GM23338 (cell line): ENCODE measurements around the gene DTD1.

Experiments
- EZH2 ChIP-seq: fragments of 200-600 bp; sonication (generic); IDR thresholded peaks from one replicate; pipeline ENCODE4 v1.8.0; 2017; ENCODE audit warnings: antibody characterized with exemption, mild to moderate bottlenecking, low read depth; ENCODE audit not compliant: unreplicated experiment
- EZH2phosphoT487 ChIP-seq: fragments of 200-600 bp; sonication (generic); IDR thresholded peaks from one replicate; pipeline ENCODE4 v1.8.1; 2018; ENCODE audit warnings: antibody characterized with exemption; ENCODE audit not compliant: unreplicated experiment
- POLR2AphosphoS5 ChIP-seq: IDR thresholded peaks from 2 replicates; pipeline ENCODE4 v1.6.1; 2016; ENCODE audit warnings: antibody characterized with exemption, low read depth
- REST ChIP-seq: IDR thresholded peaks from one replicate; pipeline ENCODE4 v1.6.1; 2018; ENCODE audit warnings: antibody characterized with exemption; ENCODE audit not compliant: unreplicated experiment
- ZNF114 ChIP-seq: fragments of 250-450 bp; sonication (Bioruptor Pico); IDR thresholded peaks from 2 replicates; pipeline ENCODE4 v1.5.0; 2020; ENCODE audit warnings: mild to moderate bottlenecking, moderate library complexity
- TF ChIP-seq, protein P1 (sequence below), 2 experiments: fragments of 200-600 bp in 1 of 2; sonication (generic) in 1 of 2; conservative IDR thresholded peaks; 2 replicates each; pipeline versions ENCODE4 v1.5.1 to v1.6.1; 2016 to 2017; ENCODE audit warnings: antibody characterized with exemption in 2 of 2, low read depth in 2 of 2, mild to moderate bottlenecking in 2 of 2, moderate library complexity in 1 of 2

- TF ChIP-seq, protein P1, sequence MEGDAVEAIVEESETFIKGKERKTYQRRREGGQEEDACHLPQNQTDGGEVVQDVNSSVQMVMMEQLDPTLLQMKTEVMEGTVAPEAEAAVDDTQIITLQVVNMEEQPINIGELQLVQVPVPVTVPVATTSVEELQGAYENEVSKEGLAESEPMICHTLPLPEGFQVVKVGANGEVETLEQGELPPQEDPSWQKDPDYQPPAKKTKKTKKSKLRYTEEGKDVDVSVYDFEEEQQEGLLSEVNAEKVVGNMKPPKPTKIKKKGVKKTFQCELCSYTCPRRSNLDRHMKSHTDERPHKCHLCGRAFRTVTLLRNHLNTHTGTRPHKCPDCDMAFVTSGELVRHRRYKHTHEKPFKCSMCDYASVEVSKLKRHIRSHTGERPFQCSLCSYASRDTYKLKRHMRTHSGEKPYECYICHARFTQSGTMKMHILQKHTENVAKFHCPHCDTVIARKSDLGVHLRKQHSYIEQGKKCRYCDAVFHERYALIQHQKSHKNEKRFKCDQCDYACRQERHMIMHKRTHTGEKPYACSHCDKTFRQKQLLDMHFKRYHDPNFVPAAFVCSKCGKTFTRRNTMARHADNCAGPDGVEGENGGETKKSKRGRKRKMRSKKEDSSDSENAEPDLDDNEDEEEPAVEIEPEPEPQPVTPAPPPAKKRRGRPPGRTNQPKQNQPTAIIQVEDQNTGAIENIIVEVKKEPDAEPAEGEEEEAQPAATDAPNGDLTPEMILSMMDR (conservative IDR thresholded peaks at IDR 0.05; ENCODE audit: low read depth in 2 of 2) = no peak
- no peak for TF ChIP-seq POLR2AphosphoS5
- TF ChIP-seq EZH2 = no peak
- no peak for TF ChIP-seq ZNF114
- no peak for TF ChIP-seq EZH2phosphoT487
- no peak for TF ChIP-seq REST
Observed at GRCh38 chr20:18662279-18663040, 74.6 kb downstream of the DTD1 start.
